Esophagus muscularis mucosa (tissue), 4 donors: ENCODE results near the gene CRYGN. TPM values are rescaled to one million over a fixed set of nuclear protein-coding genes. Genes with fewer than 3 reads are reported as not detected.

Source experiments
- DNase-seq: peaks from one replicate; pipeline ENCODE4 v3.0.0-alpha.2; 2017; ENCODE audit errors: extremely low spot score
- H3K27ac ChIP-seq, 4 donors: fragments of 200-600 bp; sonication (generic); replicated peaks in 1 of 4; 1 replicate in 3 of 4; 2 replicates in 1 of 4; pipeline ENCODE4 v1.5.1; 2016 to 2019; ENCODE audit warnings: mild to moderate bottlenecking in 1 of 4
- H3K27me3 ChIP-seq, 4 donors: fragments of 200-600 bp; sonication (generic); one replicate each; pipeline versions ENCODE4 v1.5.1 to v1.6.0; 2016 to 2019
- H3K36me3 ChIP-seq, 4 donors: fragments of 200-600 bp; sonication (generic); one replicate each; pipeline ENCODE4 v1.5.1; 2016 to 2019
- H3K4me1 ChIP-seq, 4 donors: fragments of 200-600 bp; sonication (generic); one replicate each; pipeline ENCODE4 v1.5.1; 2016 to 2019
- H3K4me3 ChIP-seq, 4 donors: fragments of 200-600 bp; sonication (generic); 1 replicate in 2 of 4; 2 replicates in 2 of 4; pipeline ENCODE4 v1.5.1; 2016 to 2019; ENCODE audit warnings: mild to moderate bottlenecking in 4 of 4, moderate library complexity in 1 of 4
- H3K9me3 ChIP-seq, 4 donors: fragments of 200-600 bp; sonication (generic); 1 replicate in 3 of 4; 2 replicates in 1 of 4; pipeline ENCODE4 v1.5.1; 2016 to 2019
- CTCF ChIP-seq, 3 experiments: fragments of 200-600 bp in 2 of 3; fragments of 450-650 bp in 1 of 3; sonication (generic) in 2 of 3; IDR thresholded peaks; one replicate each; pipeline ENCODE4 v1.5.1; 2017 to 2019; ENCODE audit warnings: antibody characterized with exemption in 3 of 3, mild to moderate bottlenecking in 2 of 3, moderate library complexity in 1 of 3
- EP300 ChIP-seq: sonication (generic); formaldehyde crosslinking; IDR thresholded peaks from one replicate; pipeline ENCODE4 v1.6.1; 2017; ENCODE audit warnings: antibody characterized with exemption
- POLR2A ChIP-seq: fragments of 450-650 bp; IDR thresholded peaks from one replicate; pipeline ENCODE4 v1.6.1; 2017; ENCODE audit warnings: antibody characterized with exemption, moderate library complexity, mild to moderate bottlenecking, low read depth
- POLR2AphosphoS5 ChIP-seq, 2 donors: sonication (generic); formaldehyde crosslinking; IDR thresholded peaks; one replicate each; pipeline ENCODE4 v1.6.1; 2017; ENCODE audit warnings: antibody characterized with exemption in 2 of 2
- WGBS: methylation state at CpG from one replicate; pipeline ENCODE4 v1.1.5; 2018; 5-methylcytosine and 5-hydroxymethylcytosine counted together
- intact Hi-C: fragments of 100-400 bp; cut with DNase I; formaldehyde crosslinking; loops from one replicate; pipeline ENCODE4 v1.15.1; 2023
- total RNA-seq, 4 donors: library from RNA; depleted of rRNA; stranded (reverse); fragments of >200 nt; gene quantifications; one replicate each; pipeline versions ENCODE4 v1.1.0 to v1.2.1, GENCODE V29; 2016

The CRYGN gene
- total RNA-seq, 4 donors from 2014 or later = under 0.01 to 1.3 (median 0.25) TPM

GRCh38 chr7:151416112-151416940 is 23.6 kb downstream of the CRYGN start:
- 76% methylated on average over 9 of the region's 10 CpGs for WGBS
- TF ChIP-seq POLR2AphosphoS5 (IDR thresholded peaks at IDR 0.05) (no peak), EP300 (no peak), POLR2A (no peak), CTCF (IDR thresholded peaks at IDR 0.05) (no peak)
- intact Hi-C loops = no loop called here
- Histone ChIP-seq H3K4me1 (no peaks in the 10 kb centered on the region), H3K27ac (no peak overlapping the region), H3K27me3 (peaks cover 0 to 14% (median 0%) of the 10 kb centered on the region in 4 donors), H3K9me3 (peaks cover 0 to 11% (median 10%) of the 10 kb centered on the region in 4 donors), H3K4me3 (no peak overlapping the region), H3K36me3 (no peaks in the 10 kb centered on the region)
- DNase-seq = no peak

- H3K36me3 ChIP-seq = no peaks in the 10 kb centered on the region
- H3K27me3 ChIP-seq = peaks cover under 1 to 22% (median 5%) of the 10 kb centered on the region in 4 donors
- intact Hi-C loops = no loop called here
- WGBS = 71% methylated on average over 3 of the region's 3 CpGs
- H3K27ac ChIP-seq = no peak overlapping the region
- peaks cover 0 to 11% (median 10%) of the 10 kb centered on the region in 4 donors for H3K9me3 ChIP-seq
- H3K4me3 ChIP-seq = no peak overlapping the region
- H3K4me1 ChIP-seq = peaks cover 0 to 4% (median 3%) of the 10 kb centered on the region in 4 donors
- TF ChIP-seq CTCF (IDR thresholded peaks at IDR 0.05) = no peak
- no peak for TF ChIP-seq POLR2A
- no peak for TF ChIP-seq EP300
- TF ChIP-seq POLR2AphosphoS5 (IDR thresholded peaks at IDR 0.05) = no peak
- no peak for DNase-seq
Observed at GRCh38 chr7:151415375-151416105, 24.4 kb downstream of the CRYGN start.

- WGBS = 94% methylated on average over 4 of the region's 4 CpGs
- peaks cover 12 to 23% (median 22%) of the 10 kb centered on the region in 4 donors for H3K4me1 ChIP-seq
- DNase-seq = no peak
- TF ChIP-seq POLR2AphosphoS5 (IDR thresholded peaks at IDR 0.05) = no peak
- H3K27me3 ChIP-seq = peaks cover 17 to 45% (median 22%) of the 10 kb centered on the region in 4 donors
- intact Hi-C loops = no loop called here
- H3K9me3 ChIP-seq = no peaks in the 10 kb centered on the region
- H3K27ac ChIP-seq = no peak overlapping the region
- no peak overlapping the region for H3K4me3 ChIP-seq
- H3K36me3 ChIP-seq = no peaks in the 10 kb centered on the region
Observed at GRCh38 chr7:151413241-151413640, 26.7 kb downstream of the CRYGN start.

GRCh38 chr7:151412318-151412717 is 27.6 kb downstream of the CRYGN start:
- TF ChIP-seq CTCF (IDR thresholded peaks at IDR 0.05) (no peak), POLR2A (no peak), EP300 (no peak), POLR2AphosphoS5 (IDR thresholded peaks at IDR 0.05) (no peak)
- no peak for DNase-seq
- Histone ChIP-seq H3K4me3 (no peak overlapping the region), H3K36me3 (no peaks in the 10 kb centered on the region), H3K27me3 (peaks cover 17 to 54% (median 22%) of the 10 kb centered on the region in 4 donors), H3K27ac (no peak overlapping the region), H3K9me3 (no peaks in the 10 kb centered on the region), H3K4me1 (peaks cover 12 to 23% (median 22%) of the 10 kb centered on the region in 4 donors)
- WGBS = 100% methylated on average over 1 of the region's 4 CpGs
- intact Hi-C loops = no loop called here

GRCh38 chr7:151411551-151411950 is 28.4 kb downstream of the CRYGN start:
- Histone ChIP-seq H3K36me3 (no peaks in the 10 kb centered on the region), H3K4me3 (no peak overlapping the region), H3K27me3 (peaks cover 17 to 59% (median 22%) of the 10 kb centered on the region in 4 donors), H3K9me3 (no peaks in the 10 kb centered on the region), H3K27ac (no peak overlapping the region), H3K4me1 (peaks cover 12 to 23% (median 22%) of the 10 kb centered on the region in 4 donors)
- TF ChIP-seq EP300 (no peak), CTCF (IDR thresholded peaks at IDR 0.05) (no peak), POLR2A (no peak), POLR2AphosphoS5 (IDR thresholded peaks at IDR 0.05) (no peak)
- WGBS = 92% methylated on average over 6 of the region's 6 CpGs
- intact Hi-C loops = no loop called here
- DNase-seq = no peak
